ENCODE results near the gene EPN3. TPM values are rescaled to one million over a fixed set of nuclear protein-coding genes. Genes with fewer than 3 reads are reported as not detected.

Gene EPN3
- total and polyA plus RNA-seq, 11 donors, result 8.9 to 29.5 (median 12.6) TPM

- DNase-seq (no peak), ATAC-seq (no peak)
- H3K4me1 ChIP-seq, result peaks cover 3 to 58% (median 20%) of the 10 kb centered on the region in 12 donors
- no peak overlapping the region for H3K4me3 ChIP-seq
- intact Hi-C loops (cut with DNase I), result no loop called here
- 88 to 94% (median 90%) methylated on average over 9 of the region's 9 CpGs for WGBS, 4 donors
- TF ChIP-seq POLR2A (IDR thresholded peaks at IDR 0.05) (no peak), CTCF (IDR thresholded peaks at IDR 0.05) (no peak)
- no peaks in the 10 kb centered on the region for H3K36me3 ChIP-seq
- no peaks in the 10 kb centered on the region for H3K9me3 ChIP-seq
- peaks cover 0 to 3% (median 0%) of the 10 kb centered on the region in 9 donors for H3K27me3 ChIP-seq
- H3K27ac ChIP-seq, result no peak overlapping the region
Observed at GRCh38 chr17:50586421-50587247, 54.1 kb downstream of the EPN3 start.

GRCh38 chr17:50587571-50587970 is 55.0 kb downstream of the EPN3 start:
- no peak overlapping the region for H3K27ac ChIP-seq
- WGBS, 4 donors, result 70 to 87% (median 80%) methylated on average over 8 to 9 of the region's 9 CpGs
- H3K27me3 ChIP-seq, result peaks cover 0 to 3% (median 0%) of the 10 kb centered on the region in 9 donors
- H3K36me3 ChIP-seq, result no peaks in the 10 kb centered on the region
- ATAC-seq (no peak), DNase-seq (no peak)
- no peaks in the 10 kb centered on the region for H3K9me3 ChIP-seq
- TF ChIP-seq POLR2A (IDR thresholded peaks at IDR 0.05) (no peak), CTCF (IDR thresholded peaks at IDR 0.05) (no peak)
- peaks cover 3 to 54% (median 20%) of the 10 kb centered on the region in 12 donors for H3K4me1 ChIP-seq
- intact Hi-C loops (cut with DNase I), result no loop called here
- no peak overlapping the region for H3K4me3 ChIP-seq

GRCh38 chr17:50588391-50589049 is 56.0 kb downstream of the EPN3 start:
- Histone ChIP-seq H3K36me3 (no peaks in the 10 kb centered on the region), H3K9me3 (no peaks in the 10 kb centered on the region), H3K27ac (peak overlapping the region in 7 of 12 donors; percentile 4 to 44 (median 28)), H3K27me3 (no peaks in the 10 kb centered on the region), H3K4me1 (peaks cover 3 to 52% (median 20%) of the 10 kb centered on the region in 12 donors), H3K4me3 (no peak overlapping the region)
- 44 to 60% (median 53%) methylated on average over 15 to 18 of the region's 18 CpGs for WGBS, 4 donors
- peak in 1 of 4 donors; percentile 21 for ATAC-seq
- DNase-seq, result peak in 1 of 5 donors; percentile 64
- TF ChIP-seq POLR2A (IDR thresholded peaks at IDR 0.05), result no peak
- TF ChIP-seq CTCF (IDR thresholded peaks at IDR 0.05), result no peak
- intact Hi-C loops (cut with DNase I), result no loop called here

GRCh38 chr17:50589095-50589705 is 56.7 kb downstream of the EPN3 start:
- ATAC-seq, result no peak
- peaks cover 3 to 47% (median 20%) of the 10 kb centered on the region in 12 donors for H3K4me1 ChIP-seq

More at GRCh38 chr17:50589095-50589705, 56.7 kb downstream of the EPN3 start:
- intact Hi-C loops (cut with DNase I), result no loop called here
- Histone ChIP-seq H3K9me3 (no peaks in the 10 kb centered on the region), H3K36me3 (no peaks in the 10 kb centered on the region), H3K27me3 (no peaks in the 10 kb centered on the region), H3K27ac (peak overlapping the region in 7 of 12 donors; percentile 22 to 50 (median 31)), H3K4me3 (no peak overlapping the region)
- DNase-seq, result no peak
- TF ChIP-seq CTCF (IDR thresholded peaks at IDR 0.05) (no peak), POLR2A (IDR thresholded peaks at IDR 0.05) (no peak)
- 40 to 49% (median 43%) methylated on average over 10 of the region's 10 CpGs for WGBS, 4 donors

All from heart left ventricle (tissue), 16 donors.